Measurements from ENCODE around the gene FAT1.

- no peak for TF ChIP-seq EZH2 (IDR thresholded peaks at IDR 0.05; ENCODE audit: low read length, unreplicated experiment)
- TF ChIP-seq, protein P1, sequence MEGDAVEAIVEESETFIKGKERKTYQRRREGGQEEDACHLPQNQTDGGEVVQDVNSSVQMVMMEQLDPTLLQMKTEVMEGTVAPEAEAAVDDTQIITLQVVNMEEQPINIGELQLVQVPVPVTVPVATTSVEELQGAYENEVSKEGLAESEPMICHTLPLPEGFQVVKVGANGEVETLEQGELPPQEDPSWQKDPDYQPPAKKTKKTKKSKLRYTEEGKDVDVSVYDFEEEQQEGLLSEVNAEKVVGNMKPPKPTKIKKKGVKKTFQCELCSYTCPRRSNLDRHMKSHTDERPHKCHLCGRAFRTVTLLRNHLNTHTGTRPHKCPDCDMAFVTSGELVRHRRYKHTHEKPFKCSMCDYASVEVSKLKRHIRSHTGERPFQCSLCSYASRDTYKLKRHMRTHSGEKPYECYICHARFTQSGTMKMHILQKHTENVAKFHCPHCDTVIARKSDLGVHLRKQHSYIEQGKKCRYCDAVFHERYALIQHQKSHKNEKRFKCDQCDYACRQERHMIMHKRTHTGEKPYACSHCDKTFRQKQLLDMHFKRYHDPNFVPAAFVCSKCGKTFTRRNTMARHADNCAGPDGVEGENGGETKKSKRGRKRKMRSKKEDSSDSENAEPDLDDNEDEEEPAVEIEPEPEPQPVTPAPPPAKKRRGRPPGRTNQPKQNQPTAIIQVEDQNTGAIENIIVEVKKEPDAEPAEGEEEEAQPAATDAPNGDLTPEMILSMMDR (conservative IDR thresholded peaks at IDR 0.05; ENCODE audit: low read depth, low read length), result no peak
- TF ChIP-seq EZH2phosphoT487 (IDR thresholded peaks at IDR 0.05; ENCODE audit: borderline replicate concordance, low read length), result no peak
Observed at GRCh38 chr4:186592445-186592844, 131.2 kb downstream of the FAT1 start.

Measured in PC-3 (cell line).